H1 (cell line): Measurements from ENCODE around the gene MPV17. TPM values are rescaled to one million over a fixed set of nuclear protein-coding genes. Genes with fewer than 3 reads are reported as not detected.

ENCODE experiments used
- CTCF ChIA-PET: fragments of 300-600 bp; sonication (Branson Sonifier 250); formaldehyde crosslinking; loops from one replicate; lab custom pipeline; 2021; ENCODE audit not compliant: partially characterized antibody; lab: Charles Lee
- POLR2A ChIA-PET: fragments of 300-600 bp; sonication (Branson Sonifier 250); formaldehyde crosslinking; loops from one replicate; lab custom pipeline; 2021; ENCODE audit warnings: inconsistent platforms; ENCODE audit not compliant: partially characterized antibody; lab: Charles Lee
- DNase-seq, 2 experiments: peaks; one replicate each; pipeline versions ENCODE4 v3.0.0 to v3.0.0-alpha.2; 2010 to 2022; ENCODE audit warnings: low spot score in 2 of 2, low read depth in 1 of 2, mixed read lengths in 1 of 2
- FAIRE-seq: peaks from 2 replicates; lab custom pipeline; 2011; peaks lifted over from hg19 to GRCh38; lab: Jason Lieb, UNC
- H2AFZ ChIP-seq: 2 replicates; pipeline ENCODE4 v1.8.1; 2012; ENCODE audit warnings: low read length, inconsistent platforms
- H2AK5ac ChIP-seq: 2 replicates; pipeline ENCODE4 v1.6.1; 2013; ENCODE audit warnings: low read depth, low read length
- H2BK120ac ChIP-seq: replicated peaks from 2 replicates; pipeline ENCODE3; 2013; ENCODE audit warnings: low read depth, low read length, inconsistent platforms
- H2BK12ac ChIP-seq: 2 replicates; pipeline ENCODE4 v1.6.1; 2013; ENCODE audit warnings: low read depth, low read length
- H2BK15ac ChIP-seq: 2 replicates; pipeline ENCODE4 v1.6.1; 2013; ENCODE audit warnings: low read length
- H2BK20ac ChIP-seq: 2 replicates; pipeline ENCODE4 v1.6.1; 2013; ENCODE audit warnings: low read length
- H2BK5ac ChIP-seq: 2 replicates; pipeline ENCODE4 v1.6.1; 2013; ENCODE audit warnings: low read depth, low read length
- H3K14ac ChIP-seq: 2 replicates; pipeline ENCODE4 v1.6.1; 2013; ENCODE audit warnings: inconsistent platforms; ENCODE audit not compliant: insufficient read length
- H3K18ac ChIP-seq: 2 replicates; pipeline ENCODE4 v1.6.1; 2013; ENCODE audit warnings: low read length; ENCODE audit errors: extremely low read depth
- H3K23ac ChIP-seq: 2 replicates; pipeline ENCODE4 v1.6.1; 2013; ENCODE audit warnings: inconsistent platforms; ENCODE audit not compliant: insufficient read length
- H3K23me2 ChIP-seq: 2 replicates; pipeline ENCODE4 v1.6.1; 2013; ENCODE audit warnings: low read depth, low read length
- H3K27ac ChIP-seq: 2 replicates; pipeline ENCODE4 v1.6.1; 2011; ENCODE audit warnings: low read depth, low read length, inconsistent platforms
- H3K27me3 ChIP-seq, 4 experiments: replicated peaks in 1 of 4; 1 replicate in 1 of 4; 2 replicates in 3 of 4; pipeline versions ENCODE4 v1.6.1 to v1.8.1; 2011 to 2013; ENCODE audit warnings: low read length in 3 of 4, mild to moderate bottlenecking in 3 of 4, inconsistent platforms in 2 of 4, mixed read lengths in 2 of 4, moderate library complexity in 1 of 4; ENCODE audit not compliant: control insufficient read depth in 3 of 4, insufficient read depth in 3 of 4; ENCODE audit errors: extremely low read depth in 1 of 4
- H3K36me3 ChIP-seq, 4 experiments: 2 replicates each; pipeline versions ENCODE4 v1.6.1 to v1.8.1; 2011 to 2013; ENCODE audit warnings: mild to moderate bottlenecking in 4 of 4, low read length in 3 of 4, moderate library complexity in 2 of 4, control low read depth in 1 of 4, inconsistent platforms in 1 of 4; ENCODE audit not compliant: insufficient read depth in 4 of 4, control insufficient read depth in 2 of 4
- H3K4ac ChIP-seq: replicated peaks from 2 replicates; pipeline ENCODE3; 2013; ENCODE audit warnings: low read length, low read depth, mixed read lengths, inconsistent platforms; ENCODE audit not compliant: insufficient read length
- H3K4me1 ChIP-seq, 4 experiments: replicated peaks in 1 of 4; 1 replicate in 1 of 4; 2 replicates in 3 of 4; pipeline versions ENCODE4 v1.6.1 to v1.8.1; 2011 to 2013; ENCODE audit warnings: low read length in 3 of 4, inconsistent platforms in 2 of 4, mixed read lengths in 1 of 4; ENCODE audit not compliant: insufficient read depth in 4 of 4, control insufficient read depth in 3 of 4
- H3K4me2 ChIP-seq, 2 experiments: 2 replicates each; pipeline versions ENCODE4 v1.6.1 to v1.8.1; 2011 to 2013; ENCODE audit warnings: low read depth in 2 of 2, low read length in 2 of 2, control low read depth in 1 of 2, inconsistent platforms in 1 of 2, mild to moderate bottlenecking in 1 of 2; ENCODE audit not compliant: insufficient read depth in 1 of 2
- H3K4me3 ChIP-seq, 4 experiments: fragments of 200-600, 300-600 bp in 1 of 4; sonication (generic), shearing (Covaris generic), sonication (Bioruptor Twin) in 1 of 4; 2 replicates each; pipeline versions ENCODE4 v1.5.1 to v1.8.1; 2011 to 2016; ENCODE audit warnings: low read length in 4 of 4, low read depth in 3 of 4, control low read depth in 2 of 4, inconsistent platforms in 2 of 4, mild to moderate bottlenecking in 2 of 4, mixed read lengths in 1 of 4, moderate library complexity in 1 of 4; ENCODE audit not compliant: insufficient read depth in 2 of 4; ENCODE audit errors: extremely low read depth in 1 of 4
- H3K56ac ChIP-seq: replicated peaks from 2 replicates; pipeline ENCODE3; 2013; ENCODE audit warnings: low read depth, mild to moderate bottlenecking, mixed read lengths, low read length, inconsistent platforms; ENCODE audit not compliant: insufficient read length
- H3K79me1 ChIP-seq: 2 replicates; pipeline ENCODE4 v1.6.1; 2013; ENCODE audit warnings: low read depth, low read length, control low read depth
- H3K79me2 ChIP-seq, 2 experiments: 2 replicates each; pipeline versions ENCODE4 v1.6.1 to v1.8.1; 2012 to 2013; ENCODE audit warnings: low read length in 2 of 2, mild to moderate bottlenecking in 2 of 2, inconsistent platforms in 1 of 2; ENCODE audit not compliant: insufficient read depth in 2 of 2, control insufficient read depth in 1 of 2
- H3K9ac ChIP-seq, 4 experiments: replicated peaks in 1 of 4; 1 replicate in 1 of 4; 2 replicates in 3 of 4; pipeline versions ENCODE4 v1.6.1 to v1.8.1; 2011 to 2013; ENCODE audit warnings: low read depth in 3 of 4, low read length in 3 of 4, control low read depth in 2 of 4, mild to moderate bottlenecking in 2 of 4, moderate library complexity in 2 of 4, inconsistent platforms in 1 of 4; ENCODE audit errors: extremely low read depth in 1 of 4
- H3K9me3 ChIP-seq, 2 experiments: 2 replicates each; pipeline versions ENCODE4 v1.6.1 to v1.8.1; 2012 to 2013; ENCODE audit warnings: mild to moderate bottlenecking in 2 of 2, moderate library complexity in 2 of 2, control low read depth in 1 of 2, inconsistent platforms in 1 of 2, low read depth in 1 of 2, low read length in 1 of 2, mixed read lengths in 1 of 2; ENCODE audit not compliant: insufficient read depth in 2 of 2
- H4K20me1 ChIP-seq, 2 experiments: replicated peaks in 1 of 2; 2 replicates each; pipeline versions ENCODE3 to v1.8.1; 2011 to 2013; ENCODE audit warnings: inconsistent platforms in 2 of 2, low read length in 2 of 2, mild to moderate bottlenecking in 1 of 2; ENCODE audit not compliant: insufficient read depth in 2 of 2, control insufficient read depth in 1 of 2
- H4K5ac ChIP-seq: 2 replicates; pipeline ENCODE4 v1.6.1; 2013; ENCODE audit warnings: low read length, low read depth, mixed read lengths, inconsistent platforms; ENCODE audit not compliant: insufficient read length
- H4K8ac ChIP-seq: 2 replicates; pipeline ENCODE4 v1.8.0; 2013; ENCODE audit warnings: mild to moderate bottlenecking, moderate library complexity, low read length, inconsistent platforms; ENCODE audit not compliant: insufficient read depth; ENCODE audit errors: extremely low read depth
- H4K91ac ChIP-seq: replicated peaks from 2 replicates; pipeline ENCODE3; 2013; ENCODE audit warnings: low read length, mixed read lengths, inconsistent platforms; ENCODE audit not compliant: insufficient read length
- BRCA1 ChIP-seq: IDR thresholded peaks from 2 replicates; pipeline ENCODE4 v1.6.1; 2012; ENCODE audit warnings: low read depth, low read length, improper control_type of control experiment
- CBX5 ChIP-seq: fragments of 300-800, 300-1000 bp; sonication (generic); IDR thresholded peaks from 2 replicates; pipeline ENCODE4 v1.7.1; 2016; ENCODE audit warnings: antibody characterized with exemption, low read length, low read depth
- CHD1 ChIP-seq: IDR thresholded peaks from 2 replicates; pipeline ENCODE4 v1.6.1; 2012; ENCODE audit warnings: low read depth, low read length, improper control_type of control experiment
- EGR1 ChIP-seq: IDR thresholded peaks from 2 replicates; pipeline ENCODE4 v1.6.1; 2011; ENCODE audit warnings: low read depth, low read length, borderline replicate concordance
- HDAC6 ChIP-seq: IDR thresholded peaks from one replicate; pipeline ENCODE4 v1.7.1; 2012; ENCODE audit warnings: low read depth, mild to moderate bottlenecking, inconsistent platforms, low read length, moderate library complexity
- KDM1A ChIP-seq: fragments of 200-600, 300-600 bp; sonication (generic); IDR thresholded peaks from 2 replicates; pipeline ENCODE4 v1.7.1; 2016; ENCODE audit warnings: mild to moderate bottlenecking, low read length, borderline replicate concordance
- POLR2AphosphoS5 ChIP-seq: IDR thresholded peaks from 2 replicates; pipeline ENCODE4 v1.6.1; 2011; ENCODE audit warnings: low read depth, low read length
- RFX5 ChIP-seq: IDR thresholded peaks from 2 replicates; pipeline ENCODE4 v1.6.1; 2011; ENCODE audit warnings: low read depth, low read length, improper control_type of control experiment, borderline replicate concordance
- SAP30 ChIP-seq: fragments of 300-600 bp; sonication (generic); IDR thresholded peaks from 2 replicates; pipeline ENCODE4 v1.7.1; 2012; ENCODE audit warnings: low read length, moderate library complexity, mild to moderate bottlenecking, inconsistent platforms; ENCODE audit not compliant: insufficient read depth, insufficient replicate concordance
- SIN3A ChIP-seq, 2 experiments: IDR thresholded peaks in 1 of 2; conservative IDR thresholded peaks in 1 of 2; 2 replicates each; pipeline ENCODE4 v1.6.1; 2011 to 2012; ENCODE audit warnings: low read length in 2 of 2, improper control_type of control experiment in 1 of 2, low read depth in 1 of 2, mild to moderate bottlenecking in 1 of 2
- SIRT6 ChIP-seq: IDR thresholded peaks from one replicate; pipeline ENCODE4 v1.7.1; 2012; ENCODE audit warnings: low read length, inconsistent platforms
- SP4 ChIP-seq: IDR thresholded peaks from 2 replicates; pipeline ENCODE4 v1.6.1; 2012; ENCODE audit warnings: low read length, inconsistent platforms
- SRF ChIP-seq: IDR thresholded peaks from 2 replicates; pipeline ENCODE4 v1.6.1; 2011; ENCODE audit warnings: mild to moderate bottlenecking, low read depth, low read length, moderate library complexity
- TAF1 ChIP-seq: IDR thresholded peaks from 2 replicates; pipeline ENCODE4 v1.6.1; 2011; ENCODE audit warnings: mild to moderate bottlenecking, low read depth, low read length
- TEAD4 ChIP-seq: IDR thresholded peaks from 2 replicates; pipeline ENCODE4 v1.6.1; 2012; ENCODE audit warnings: low read depth, low read length, inconsistent platforms, mixed read lengths
- YY1 ChIP-seq: IDR thresholded peaks from 2 replicates; pipeline ENCODE4 v1.6.1; 2011; ENCODE audit warnings: low read depth, mild to moderate bottlenecking, low read length
- WGBS, 2 experiments: shearing (Covaris generic) in 1 of 2; methylation state at CpG; one replicate each; pipeline versions ENCODE4 v1.1.6 to v1.1.7; 2013 to 2015; ENCODE audit warnings: low lambda C conversion rate in 2 of 2, mixed read lengths in 2 of 2, inconsistent platforms in 1 of 2, low coverage in 1 of 2, missing lambda C conversion rate in 1 of 2; ENCODE audit not compliant: insufficient replicate concordance in 2 of 2, insufficient coverage in 1 of 2, insufficient read length in 1 of 2; ENCODE audit errors: extremely low coverage in 1 of 2, missing lambda C conversion rate in 1 of 2; 5-methylcytosine and 5-hydroxymethylcytosine counted together
- polyA plus RNA-seq, 7 experiments: library from polyadenylated mRNA; depleted of rRNA in 3 of 7; stranded (reverse) in 5 of 7; unstranded in 2 of 7; fragments of >200 nt in 5 of 7; fragments of 200-250 nt in 2 of 7; gene quantifications; 1 replicate in 5 of 7; 2 replicates in 1 of 7; 4 replicates in 1 of 7; pipeline versions ENCODE4 v1.2.1 to v1.2.3, GENCODE V29; 2011 to 2013; ENCODE audit warnings: missing spikeins in 2 of 7, mixed read lengths in 2 of 7
- total RNA-seq: library from RNA; stranded (reverse); fragmentation: NEBNext Ultra II Directional; extraction: Animal tissue kit (Norgen Biotek cat#: 25700); gene quantifications from 2 replicates; pipeline ENCODE4 v1.2.1, GENCODE V29; 2021

The MPV17 gene
- total and polyA plus RNA-seq, 2 of the 8 experiments (the other 6 are each of a cell fraction or from before 2014, with no cell fraction given) = 45.2 to 181 TPM

- ChIA-PET POLR2A (interaction anchor here (0.7 to 1.5 kb wide), 6 partner anchors 13 to 65 kb away, joined by 3 to 6 read pairs (median 3); partner anchors contain the start of gene TRIM54), CTCF (interaction anchor here (1.1 to 12.3 kb wide), 6 partner anchors 11 to 272 kb away, joined by 3 to 413 read pairs (median 53); partner anchors contain the start of genes DNAJC5G, MPV17, SLC30A3 and TRIM54)
- H2BK5ac ChIP-seq = no peak overlapping the region
- no peaks in the 10 kb centered on the region for H3K36me3 ChIP-seq
- peaks cover 0 to 4% (median 2%) of the 10 kb centered on the region in 4 experiments; a peak in 3 of 7 replicates for H3K4me1 ChIP-seq
- no peak overlapping the region for H4K91ac ChIP-seq
- no peak overlapping the region for H4K8ac ChIP-seq
- no peak overlapping the region for H2AFZ ChIP-seq
- 92% methylated on average over 4 of the region's 4 CpGs; no CpG with 5 or more reads in 1 of the 2 experiments for WGBS, 2 experiments
- H3K4me3 ChIP-seq = no peak overlapping the region
- no peaks in the 10 kb centered on the region for H4K20me1 ChIP-seq
- no peak overlapping the region for H3K14ac ChIP-seq
- H2BK20ac ChIP-seq = no peak overlapping the region
- DNase-seq (no peak), FAIRE-seq (no peak)
- no peak overlapping the region for H3K4ac ChIP-seq
- no peak overlapping the region for H4K5ac ChIP-seq
- no peak overlapping the region for H2BK15ac ChIP-seq
- no peak overlapping the region for H3K23ac ChIP-seq
- no peak overlapping the region for H3K56ac ChIP-seq
- no peak overlapping the region for H3K27ac ChIP-seq
- no peak overlapping the region for H3K9ac ChIP-seq
- H3K79me1 ChIP-seq = no peaks in the 10 kb centered on the region
- H3K79me2 ChIP-seq = no peaks in the 10 kb centered on the region
- H2AK5ac ChIP-seq = no peak overlapping the region
- H2BK12ac ChIP-seq = no peak overlapping the region
- H3K27me3 ChIP-seq = no peaks in the 10 kb centered on the region; a peak in 1 of 7 replicates
- H3K23me2 ChIP-seq = no peaks in the 10 kb centered on the region
- H3K18ac ChIP-seq = no peak overlapping the region
- H2BK120ac ChIP-seq = no peak overlapping the region
- no peaks in the 10 kb centered on the region for H3K9me3 ChIP-seq
- H3K4me2 ChIP-seq = no peak overlapping the region
- TF ChIP-seq CHD1 (no peak), POLR2AphosphoS5 (no peak), RFX5 (no peak), TEAD4 (no peak), EGR1 (no peak), YY1 (no peak), TAF1 (no peak), SP4 (no peak), SIN3A (conservative IDR thresholded peaks at IDR 0.05 in 1 of 2, IDR thresholded peaks at IDR 0.05 in 1 of 2; ENCODE audit: low read depth in 1 of 2, low read length in 2 of 2) (no peak), BRCA1 (no peak), KDM1A (no peak), SIRT6 (no peak), HDAC6 (no peak), SRF (no peak), SAP30 (no peak), CBX5 (no peak)
Measured at GRCh38 chr2:27296481-27296880, 26.4 kb downstream of the MPV17 start.
